SK-N-MC (cell line): ENCODE results near the gene PPP1R11.

Experiments
- DNase-seq: peaks from one replicate; pipeline ENCODE4 v3.0.0-alpha.2; 2011; ENCODE audit warnings: low read depth, low spot score
- H3K27ac ChIP-seq: fragments of 200-600 bp; sonication (generic); 2 replicates; pipeline ENCODE4 v1.5.1; 2016; ENCODE audit warnings: mixed run types
- H3K36me3 ChIP-seq: fragments of 200-600 bp; sonication (generic); 2 replicates; pipeline ENCODE4 v1.6.1; 2017; ENCODE audit warnings: antibody characterized with exemption, low read length, mixed read lengths; ENCODE audit not compliant: insufficient read depth
- H3K4me3 ChIP-seq: fragments of 200-600 bp; sonication (generic); 2 replicates; pipeline ENCODE4 v1.5.1; 2016
- H3K9ac ChIP-seq: fragments of 200-600 bp; sonication (generic); 2 replicates; pipeline ENCODE4 v1.8.0; 2017; ENCODE audit warnings: mixed run types, mixed read lengths; ENCODE audit not compliant: insufficient read length
- H3K9me3 ChIP-seq: fragments of 200-600 bp; sonication (generic); 2 replicates; pipeline ENCODE4 v1.6.1; 2017; ENCODE audit warnings: low read depth, mild to moderate bottlenecking, antibody characterized with exemption, low read length, moderate library complexity, mixed read lengths
- EZH2 ChIP-seq: fragments of 200-600 bp; sonication (generic); IDR thresholded peaks from one replicate; pipeline ENCODE4 v1.6.1; 2017; ENCODE audit warnings: antibody characterized with exemption
- FOXP2 ChIP-seq: optimal IDR thresholded peaks from 2 replicates; pipeline ENCODE3; 2011; ENCODE audit warnings: mild to moderate bottlenecking, moderate library complexity; ENCODE audit not compliant: insufficient read depth; ENCODE audit errors: extremely low read length, control extremely low read depth
- POLR2AphosphoS5 ChIP-seq: IDR thresholded peaks from 2 replicates; pipeline ENCODE4 v1.6.1; 2012; ENCODE audit warnings: mild to moderate bottlenecking, low read depth, low read length, borderline replicate concordance

PPP1R11 gene

GRCh38 chr6:30035784-30036183 lies 31.2 kb upstream of the PPP1R11 start:
- Histone ChIP-seq H3K4me3 (no peak overlapping the region), H3K9me3 (no peaks in the 10 kb centered on the region), H3K36me3 (peaks cover 3% of the 10 kb centered on the region; the same call in 1 of the 2 replicates), H3K9ac (no peak overlapping the region), H3K27ac (no peak overlapping the region)
- DNase-seq = no peak
- TF ChIP-seq EZH2 (no peak), POLR2AphosphoS5 (no peak), FOXP2 (no peak)

GRCh38 chr6:30037182-30037788 lies 29.7 kb upstream of the PPP1R11 start:
- Histone ChIP-seq H3K9ac (no peak overlapping the region), H3K36me3 (peaks cover 3% of the 10 kb centered on the region; the same call in 1 of the 2 replicates), H3K9me3 (no peaks in the 10 kb centered on the region), H3K27ac (no peak overlapping the region), H3K4me3 (no peak overlapping the region)
- DNase-seq = no peak
- no peak for TF ChIP-seq EZH2

- TF ChIP-seq FOXP2 (no peak), EZH2 (no peak), POLR2AphosphoS5 (no peak)
- H3K9ac ChIP-seq = no peak overlapping the region
- H3K9me3 ChIP-seq = no peaks in the 10 kb centered on the region
- no peak for DNase-seq
- no peak overlapping the region for H3K27ac ChIP-seq
- H3K4me3 ChIP-seq = no peak overlapping the region
- no peaks in the 10 kb centered on the region for H3K36me3 ChIP-seq
Observed at GRCh38 chr6:30041221-30041620, 25.8 kb upstream of the PPP1R11 start.

GRCh38 chr6:30041821-30042220 lies 25.2 kb upstream of the PPP1R11 start:
- Histone ChIP-seq H3K4me3 (no peak overlapping the region), H3K36me3 (no peaks in the 10 kb centered on the region), H3K9me3 (no peaks in the 10 kb centered on the region), H3K27ac (no peak overlapping the region), H3K9ac (no peak overlapping the region)
- no peak for DNase-seq
- TF ChIP-seq EZH2 = no peak
- no peak for TF ChIP-seq POLR2AphosphoS5
- no peak for TF ChIP-seq FOXP2

- H3K36me3 ChIP-seq = no peaks in the 10 kb centered on the region
- no peak for DNase-seq
- no peak overlapping the region for H3K9ac ChIP-seq
- H3K27ac ChIP-seq = no peak overlapping the region
- no peak overlapping the region for H3K4me3 ChIP-seq
- TF ChIP-seq EZH2 (no peak), FOXP2 (no peak), POLR2AphosphoS5 (no peak)
- no peaks in the 10 kb centered on the region for H3K9me3 ChIP-seq
Observed at GRCh38 chr6:30042476-30042875, 24.5 kb upstream of the PPP1R11 start.

GRCh38 chr6:30042914-30043313 lies 24.1 kb upstream of the PPP1R11 start:
- H3K4me3 ChIP-seq = no peak overlapping the region
- no peaks in the 10 kb centered on the region for H3K9me3 ChIP-seq
- H3K36me3 ChIP-seq = no peaks in the 10 kb centered on the region
- H3K27ac ChIP-seq = no peak overlapping the region
- H3K9ac ChIP-seq = no peak overlapping the region
- TF ChIP-seq POLR2AphosphoS5 (no peak), EZH2 (no peak), FOXP2 (no peak)
- DNase-seq = no peak

- no peaks in the 10 kb centered on the region for H3K9me3 ChIP-seq
- no peak for TF ChIP-seq EZH2
- TF ChIP-seq FOXP2 = no peak
- TF ChIP-seq POLR2AphosphoS5 = no peak
- H3K4me3 ChIP-seq = no peak overlapping the region
- no peak overlapping the region for H3K27ac ChIP-seq
- no peaks in the 10 kb centered on the region for H3K36me3 ChIP-seq
- H3K9ac ChIP-seq = no peak overlapping the region
- no peak for DNase-seq
Observed at GRCh38 chr6:30043744-30044143, 23.3 kb upstream of the PPP1R11 start.

GRCh38 chr6:30044630-30045029 lies 22.4 kb upstream of the PPP1R11 start:
- Histone ChIP-seq H3K9me3 (no peaks in the 10 kb centered on the region), H3K4me3 (no peak overlapping the region), H3K36me3 (no peaks in the 10 kb centered on the region), H3K9ac (no peak overlapping the region), H3K27ac (no peak overlapping the region)
- TF ChIP-seq POLR2AphosphoS5 = no peak
- no peak for TF ChIP-seq EZH2
- no peak for TF ChIP-seq FOXP2
- no peak for DNase-seq

- no peak overlapping the region for H3K9ac ChIP-seq
- DNase-seq = no peak
- no peak overlapping the region for H3K27ac ChIP-seq
- no peak overlapping the region for H3K4me3 ChIP-seq
- H3K9me3 ChIP-seq = no peaks in the 10 kb centered on the region
- H3K36me3 ChIP-seq = no peaks in the 10 kb centered on the region
- TF ChIP-seq POLR2AphosphoS5 = no peak
- TF ChIP-seq FOXP2 = no peak
- TF ChIP-seq EZH2 = no peak
Observed at GRCh38 chr6:30047220-30047619, 19.8 kb upstream of the PPP1R11 start.
